ENCODE measurements around the gene B4GALT1.

The B4GALT1 gene

GRCh38 chr9:33125871-33126823 is 41.0 kb downstream of the B4GALT1 start:
- in situ Hi-C loops (cut with HindIII; ENCODE audit: low sequenced_read_pairs): loop anchor here (5.0 kb wide), 1 partner anchor 36 kb away; no protein-coding TSS in a partner anchor

- in situ Hi-C loops (cut with HindIII; ENCODE audit: low sequenced_read_pairs): loop anchor here (5.0 kb wide), 1 partner anchor 37 kb away; no protein-coding TSS in a partner anchor
Observed at GRCh38 chr9:33125461-33125860, 41.7 kb downstream of the B4GALT1 start.

- in situ Hi-C loops (cut with HindIII; ENCODE audit: low sequenced_read_pairs): loop anchor here (5.0 kb wide), 1 partner anchor 37 kb away; no protein-coding TSS in a partner anchor
Observed at GRCh38 chr9:33124751-33125381, 42.3 kb downstream of the B4GALT1 start.

- in situ Hi-C loops (cut with HindIII; ENCODE audit: low sequenced_read_pairs): no loop called here
Observed at GRCh38 chr9:33124046-33124445, 43.1 kb downstream of the B4GALT1 start.

GRCh38 chr9:33123407-33124031 is 43.6 kb downstream of the B4GALT1 start:
- in situ Hi-C loops (cut with HindIII; ENCODE audit: low sequenced_read_pairs): no loop called here

GRCh38 chr9:33120620-33121019 is 46.5 kb downstream of the B4GALT1 start:
- in situ Hi-C loops (cut with HindIII; ENCODE audit: low sequenced_read_pairs): no loop called here

- in situ Hi-C loops (cut with HindIII; ENCODE audit: low sequenced_read_pairs): no loop called here
Observed at GRCh38 chr9:33117796-33118195, 49.3 kb downstream of the B4GALT1 start.

- in situ Hi-C loops (cut with HindIII; ENCODE audit: low sequenced_read_pairs): no loop called here
Observed at GRCh38 chr9:33117306-33117705, 49.8 kb downstream of the B4GALT1 start.

GRCh38 chr9:33116860-33117259 is 50.3 kb downstream of the B4GALT1 start:
- in situ Hi-C loops (cut with HindIII; ENCODE audit: low sequenced_read_pairs): no loop called here

GRCh38 chr9:33114746-33115145 is 52.4 kb downstream of the B4GALT1 start:
- in situ Hi-C loops (cut with HindIII; ENCODE audit: low sequenced_read_pairs): no loop called here

- in situ Hi-C loops (cut with HindIII; ENCODE audit: low sequenced_read_pairs): no loop called here
Observed at GRCh38 chr9:33113799-33114547, 53.2 kb downstream of the B4GALT1 start.

GRCh38 chr9:33112094-33112493 is 55.0 kb downstream of the B4GALT1 start:
- in situ Hi-C loops (cut with HindIII; ENCODE audit: low sequenced_read_pairs): no loop called here

GRCh38 chr9:33111631-33112030 is 55.5 kb downstream of the B4GALT1 start:
- in situ Hi-C loops (cut with HindIII; ENCODE audit: low sequenced_read_pairs): no loop called here

GRCh38 chr9:33110686-33111085 is 56.5 kb downstream of the B4GALT1 start:
- in situ Hi-C loops (cut with HindIII; ENCODE audit: low sequenced_read_pairs): no loop called here

- in situ Hi-C loops (cut with HindIII; ENCODE audit: low sequenced_read_pairs): no loop called here
Observed at GRCh38 chr9:33109850-33110595, 57.1 kb downstream of the B4GALT1 start.

GRCh38 chr9:33109097-33109496 is 58.0 kb downstream of the B4GALT1 start:
- in situ Hi-C loops (cut with HindIII; ENCODE audit: low sequenced_read_pairs): no loop called here

- in situ Hi-C loops (cut with HindIII; ENCODE audit: low sequenced_read_pairs): no loop called here
Observed at GRCh38 chr9:33108472-33108871, 58.7 kb downstream of the B4GALT1 start.

- in situ Hi-C loops (cut with HindIII; ENCODE audit: low sequenced_read_pairs): no loop called here
Observed at GRCh38 chr9:33107762-33108161, 59.4 kb downstream of the B4GALT1 start.

- in situ Hi-C loops (cut with HindIII; ENCODE audit: low sequenced_read_pairs): no loop called here
Observed at GRCh38 chr9:33106827-33107621, 60.1 kb downstream of the B4GALT1 start.
